Measurements from ENCODE around the gene FES.

The FES gene

DNA sequence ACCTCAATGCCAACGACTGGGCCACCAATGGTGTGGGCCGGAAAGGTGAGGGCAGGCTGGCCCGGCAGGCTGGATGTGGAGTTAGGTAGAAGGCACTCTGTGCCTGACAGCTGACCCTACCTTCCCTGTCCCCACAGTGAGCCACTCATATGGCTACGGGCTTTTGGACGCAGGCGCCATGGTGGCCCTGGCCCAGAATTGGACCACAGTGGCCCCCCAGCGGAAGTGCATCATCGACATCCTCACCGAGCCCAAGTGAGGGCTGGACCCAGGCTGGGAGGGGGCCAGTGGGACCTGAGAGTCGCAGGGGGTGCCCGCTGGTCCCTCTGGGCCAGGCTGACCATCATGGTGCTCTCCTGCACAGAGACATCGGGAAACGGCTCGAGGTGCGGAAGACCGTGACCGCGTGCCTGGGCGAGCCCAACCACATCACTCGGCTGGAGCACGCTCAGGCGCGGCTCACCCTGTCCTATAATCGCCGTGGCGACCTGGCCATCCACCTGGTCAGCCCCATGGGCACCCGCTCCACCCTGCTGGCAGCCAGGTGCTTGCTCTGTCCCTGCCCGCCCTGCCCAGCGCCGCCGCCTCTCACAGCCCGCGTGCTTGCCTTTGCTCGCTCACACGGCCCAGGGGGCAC lies 4.5 kb upstream of the FES start:
- peaks cover 57% of the 10 kb centered on the region for H3K36me3 ChIP-seq (ENCODE audit: insufficient read depth, low read length)
- H3K9ac ChIP-seq (ENCODE audit: low read depth, low read length), result no peak overlapping the region
- H3K79me2 ChIP-seq (ENCODE audit: insufficient read depth, low read length), result no peaks in the 10 kb centered on the region
- DNase-seq, result no peak
- H3K4me1 ChIP-seq (ENCODE audit: insufficient read depth, low read length), result no peaks in the 10 kb centered on the region
- TF ChIP-seq, protein P1, sequence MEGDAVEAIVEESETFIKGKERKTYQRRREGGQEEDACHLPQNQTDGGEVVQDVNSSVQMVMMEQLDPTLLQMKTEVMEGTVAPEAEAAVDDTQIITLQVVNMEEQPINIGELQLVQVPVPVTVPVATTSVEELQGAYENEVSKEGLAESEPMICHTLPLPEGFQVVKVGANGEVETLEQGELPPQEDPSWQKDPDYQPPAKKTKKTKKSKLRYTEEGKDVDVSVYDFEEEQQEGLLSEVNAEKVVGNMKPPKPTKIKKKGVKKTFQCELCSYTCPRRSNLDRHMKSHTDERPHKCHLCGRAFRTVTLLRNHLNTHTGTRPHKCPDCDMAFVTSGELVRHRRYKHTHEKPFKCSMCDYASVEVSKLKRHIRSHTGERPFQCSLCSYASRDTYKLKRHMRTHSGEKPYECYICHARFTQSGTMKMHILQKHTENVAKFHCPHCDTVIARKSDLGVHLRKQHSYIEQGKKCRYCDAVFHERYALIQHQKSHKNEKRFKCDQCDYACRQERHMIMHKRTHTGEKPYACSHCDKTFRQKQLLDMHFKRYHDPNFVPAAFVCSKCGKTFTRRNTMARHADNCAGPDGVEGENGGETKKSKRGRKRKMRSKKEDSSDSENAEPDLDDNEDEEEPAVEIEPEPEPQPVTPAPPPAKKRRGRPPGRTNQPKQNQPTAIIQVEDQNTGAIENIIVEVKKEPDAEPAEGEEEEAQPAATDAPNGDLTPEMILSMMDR (IDR thresholded peaks at IDR 0.05; ENCODE audit: borderline replicate concordance, extremely low read depth, low read length, poor library complexity, severe bottlenecking), result no peak
- no peak for TF ChIP-seq EZH2 (IDR thresholded peaks at IDR 0.05; ENCODE audit: borderline replicate concordance, low read depth, low read length, severe bottlenecking)
- no peak overlapping the region for H3K4me3 ChIP-seq (ENCODE audit: low read depth in 1 of 2, low read length in 2 of 2)
- H3K4me2 ChIP-seq (ENCODE audit: insufficient read depth, low read length), result no peak overlapping the region
- H3K9me3 ChIP-seq (ENCODE audit: insufficient read depth, low read length, severe bottlenecking), result no peaks in the 10 kb centered on the region
- peaks cover 5% of the 10 kb centered on the region; the same call in 1 of the 2 replicates for H4K20me1 ChIP-seq (ENCODE audit: insufficient read depth, low read length)
- H2AFZ ChIP-seq (ENCODE audit: low read depth, low read length), result no peak overlapping the region
- no peak overlapping the region for H3K27ac ChIP-seq (ENCODE audit: low read length)
- no peaks in the 10 kb centered on the region for H3K27me3 ChIP-seq (ENCODE audit: insufficient read depth, low read length, poor library complexity)
- no peak for ATAC-seq (ENCODE audit: insufficient read depth, low read depth)

DNA sequence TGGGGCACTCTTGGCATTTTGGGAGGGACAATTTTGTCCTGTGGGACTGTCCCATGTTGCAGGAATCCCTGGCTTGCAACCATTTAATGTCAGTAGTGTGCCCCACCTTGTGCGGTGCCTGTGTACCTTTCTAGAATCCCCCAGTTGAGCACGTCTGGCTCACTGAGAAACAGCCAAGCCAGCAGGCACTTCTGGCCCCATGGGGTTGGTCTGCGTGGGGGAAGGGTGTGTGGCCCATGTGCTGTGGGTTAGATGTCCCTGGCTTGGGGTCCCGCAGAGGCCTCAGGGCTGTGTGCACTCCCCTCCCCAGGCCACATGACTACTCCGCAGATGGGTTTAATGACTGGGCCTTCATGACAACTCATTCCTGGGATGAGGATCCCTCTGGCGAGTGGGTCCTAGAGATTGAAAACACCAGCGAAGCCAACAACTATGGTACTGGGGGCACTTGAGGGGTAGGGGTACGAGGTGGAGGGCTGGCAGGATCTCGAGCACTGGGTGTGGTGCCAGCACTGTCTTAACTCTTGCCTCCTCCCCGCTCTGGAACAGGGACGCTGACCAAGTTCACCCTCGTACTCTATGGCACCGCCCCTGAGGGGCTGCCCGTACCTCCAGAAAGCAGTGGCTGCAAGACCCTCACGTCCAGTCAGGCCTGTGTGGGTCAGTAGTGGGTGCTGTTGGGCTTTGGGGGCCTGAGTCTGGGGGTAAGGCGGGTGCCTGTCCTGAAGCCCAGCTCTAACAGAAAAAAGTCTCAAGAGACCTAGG lies 3.7 kb upstream of the FES start:
- Histone ChIP-seq H3K27ac (ENCODE audit: low read length) (no peak overlapping the region), H3K9ac (ENCODE audit: low read depth, low read length) (no peak overlapping the region), H4K20me1 (ENCODE audit: insufficient read depth, low read length) (peaks cover 6% of the 10 kb centered on the region; the same call in 1 of the 2 replicates), H3K4me2 (ENCODE audit: insufficient read depth, low read length) (no peak overlapping the region), H3K4me3 (ENCODE audit: low read depth in 1 of 2, low read length in 2 of 2) (no peak overlapping the region), H3K36me3 (ENCODE audit: insufficient read depth, low read length) (peaks cover 57% of the 10 kb centered on the region), H3K9me3 (ENCODE audit: insufficient read depth, low read length, severe bottlenecking) (no peaks in the 10 kb centered on the region), H3K27me3 (ENCODE audit: insufficient read depth, low read length, poor library complexity) (no peaks in the 10 kb centered on the region), H2AFZ (ENCODE audit: low read depth, low read length) (no peak overlapping the region), H3K4me1 (ENCODE audit: insufficient read depth, low read length) (no peaks in the 10 kb centered on the region), H3K79me2 (ENCODE audit: insufficient read depth, low read length) (no peaks in the 10 kb centered on the region)
- DNase-seq (no peak), ATAC-seq (ENCODE audit: insufficient read depth, low read depth) (no peak)
- no peak for TF ChIP-seq EZH2 (IDR thresholded peaks at IDR 0.05; ENCODE audit: borderline replicate concordance, low read depth, low read length, severe bottlenecking)
- TF ChIP-seq, protein P1 (IDR thresholded peaks at IDR 0.05; ENCODE audit: borderline replicate concordance, extremely low read depth, low read length, poor library complexity, severe bottlenecking), result no peak

DNA sequence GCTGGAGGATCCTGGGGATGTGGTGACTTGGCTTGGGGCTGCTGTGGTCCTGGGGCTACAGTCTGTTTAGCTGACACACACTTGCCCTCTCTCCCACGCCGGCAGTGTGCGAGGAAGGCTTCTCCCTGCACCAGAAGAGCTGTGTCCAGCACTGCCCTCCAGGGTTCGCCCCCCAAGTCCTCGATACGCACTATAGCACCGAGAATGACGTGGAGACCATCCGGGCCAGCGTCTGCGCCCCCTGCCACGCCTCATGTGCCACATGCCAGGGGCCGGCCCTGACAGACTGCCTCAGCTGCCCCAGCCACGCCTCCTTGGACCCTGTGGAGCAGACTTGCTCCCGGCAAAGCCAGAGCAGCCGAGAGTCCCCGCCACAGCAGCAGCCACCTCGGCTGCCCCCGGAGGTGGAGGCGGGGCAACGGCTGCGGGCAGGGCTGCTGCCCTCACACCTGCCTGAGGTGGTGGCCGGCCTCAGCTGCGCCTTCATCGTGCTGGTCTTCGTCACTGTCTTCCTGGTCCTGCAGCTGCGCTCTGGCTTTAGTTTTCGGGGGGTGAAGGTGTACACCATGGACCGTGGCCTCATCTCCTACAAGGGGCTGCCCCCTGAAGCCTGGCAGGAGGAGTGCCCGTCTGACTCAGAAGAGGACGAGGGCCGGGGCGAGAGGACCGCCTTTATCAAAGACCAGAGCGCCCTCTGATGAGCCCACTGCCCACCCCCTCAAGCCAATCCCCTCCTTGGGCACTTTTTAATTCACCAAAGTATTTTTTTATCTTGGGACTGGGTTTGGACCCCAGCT lies 2.9 kb upstream of the FES start:
- no peak for DNase-seq
- Histone ChIP-seq H3K9ac (ENCODE audit: low read depth, low read length) (no peak overlapping the region), H3K4me2 (ENCODE audit: insufficient read depth, low read length) (no peak overlapping the region), H3K4me3 (ENCODE audit: low read depth in 1 of 2, low read length in 2 of 2) (no peak overlapping the region), H3K79me2 (ENCODE audit: insufficient read depth, low read length) (no peaks in the 10 kb centered on the region), H3K4me1 (ENCODE audit: insufficient read depth, low read length) (no peaks in the 10 kb centered on the region), H3K9me3 (ENCODE audit: insufficient read depth, low read length, severe bottlenecking) (no peaks in the 10 kb centered on the region), H3K36me3 (ENCODE audit: insufficient read depth, low read length) (peaks cover 53% of the 10 kb centered on the region), H4K20me1 (ENCODE audit: insufficient read depth, low read length) (peaks cover 6% of the 10 kb centered on the region; the same call in 1 of the 2 replicates), H2AFZ (ENCODE audit: low read depth, low read length) (no peak overlapping the region), H3K27me3 (ENCODE audit: insufficient read depth, low read length, poor library complexity) (no peaks in the 10 kb centered on the region), H3K27ac (ENCODE audit: low read length) (no peak overlapping the region)
- TF ChIP-seq EZH2 (IDR thresholded peaks at IDR 0.05; ENCODE audit: borderline replicate concordance, low read depth, low read length, severe bottlenecking), result no peak
- TF ChIP-seq, protein P1 (IDR thresholded peaks at IDR 0.05; ENCODE audit: borderline replicate concordance, extremely low read depth, low read length, poor library complexity, severe bottlenecking), result no peak
- ATAC-seq (ENCODE audit: insufficient read depth, low read depth), result no peak
